A673 (cell line): ENCODE measurements around the gene OR2T29. TPM values are rescaled to one million over a fixed set of nuclear protein-coding genes. Genes with fewer than 3 reads are reported as not detected.
A peak's percentile ranks its signal among the peaks of the same experiment; 100 is the strongest.
"Not testable (repeated sequence)": the region's sequence is repeated elsewhere in the genome, so short reads cannot be mapped to it uniquely, and the experiment has no call there.

ENCODE experiments used
- BruUV-seq: library from RNA; stranded (reverse); fragments of 400-500 nt; replicated peaks from 2 replicates; lab custom pipeline; 2021; lab: Mats Ljungman, UMichigan
- CTCF ChIA-PET: fragments of 300-600 bp; sonication (Branson Sonifier 250); formaldehyde crosslinking; loops from one replicate; lab custom pipeline; 2022; ENCODE audit warnings: antibody characterized with exemption; lab: Charles Lee
- POLR2A ChIA-PET: fragments of 300-600 bp; sonication (Branson Sonifier 250); formaldehyde crosslinking; loops from one replicate; lab custom pipeline; 2022; ENCODE audit warnings: antibody characterized with exemption; ENCODE audit not compliant: low non-redundant PET; lab: Charles Lee
- DNase-seq: peaks from one replicate; pipeline ENCODE4 v3.0.0-alpha.2; 2015; ENCODE audit warnings: low spot score
- H3K27ac ChIP-seq: fragments of 200-600 bp; sonication (generic); 2 replicates; pipeline ENCODE4 v1.5.1; 2016; ENCODE audit warnings: mixed run types, low read depth, mild to moderate bottlenecking, mixed read lengths, antibody characterized with exemption, low read length; ENCODE audit not compliant: poor library complexity, severe bottlenecking
- H3K27me3 ChIP-seq: fragments of 200-600 bp; sonication (generic); replicated peaks from 2 replicates; pipeline ENCODE4 v1.6.1; 2017; ENCODE audit warnings: mixed run types, low read depth, mild to moderate bottlenecking, mixed read lengths, antibody characterized with exemption, low read length; ENCODE audit not compliant: insufficient read depth, poor library complexity
- H3K36me3 ChIP-seq: fragments of 200-600 bp; sonication (generic); 2 replicates; pipeline ENCODE4 v1.6.1; 2016; ENCODE audit warnings: mixed run types, mild to moderate bottlenecking, mixed read lengths, antibody characterized with exemption, low read length; ENCODE audit not compliant: insufficient read depth, poor library complexity, severe bottlenecking
- H3K4me1 ChIP-seq: fragments of 200-600 bp; sonication (generic); 2 replicates; pipeline ENCODE4 v1.6.1; 2017; ENCODE audit warnings: mixed run types, mild to moderate bottlenecking, mixed read lengths, antibody characterized with exemption, low read length; ENCODE audit not compliant: insufficient read depth, poor library complexity, severe bottlenecking
- H3K4me3 ChIP-seq: fragments of 200-600 bp; sonication (generic); 2 replicates; pipeline ENCODE4 v1.5.1; 2016; ENCODE audit warnings: low read depth, mixed run types, mild to moderate bottlenecking, mixed read lengths, low read length; ENCODE audit not compliant: poor library complexity, severe bottlenecking
- H3K9me3 ChIP-seq: fragments of 200-600 bp; sonication (generic); 2 replicates; pipeline ENCODE4 v1.6.1; 2016; ENCODE audit warnings: mixed run types, low read depth, mild to moderate bottlenecking, mixed read lengths, antibody characterized with exemption, low read length; ENCODE audit not compliant: poor library complexity, severe bottlenecking
- CTCF ChIP-seq: fragments of 300-800, 200-600 bp; sonication (generic); conservative IDR thresholded peaks from 2 replicates; pipeline ENCODE4 v1.5.1; 2017; ENCODE audit warnings: low read depth, mild to moderate bottlenecking, antibody characterized with exemption, low read length, moderate library complexity, mixed read lengths
- EZH2 ChIP-seq: fragments of 200-600 bp; sonication (generic); IDR thresholded peaks from 2 replicates; pipeline ENCODE4 v1.6.1; 2017; ENCODE audit warnings: borderline replicate concordance, low read depth, mild to moderate bottlenecking, mixed read lengths, antibody characterized with exemption, low read length; ENCODE audit not compliant: poor library complexity, severe bottlenecking
- intact Hi-C: fragments of 100-400 bp; cut with micrococcal nuclease; formaldehyde crosslinking; loops from one replicate; pipeline ENCODE4 v1.10.0; 2022; ENCODE audit not compliant: unreplicated experiment
- total RNA-seq: library from RNA; stranded (reverse); gene quantifications from 2 replicates; pipeline ENCODE4 v1.2.3, GENCODE V29; 2021

Gene OR2T29
- total RNA-seq, 1 experiment from 2014 or later = not detected

- BruUV-seq = no TSS peak
- H3K4me1 ChIP-seq = no peaks in the 10 kb centered on the region
- CTCF ChIA-PET = no interaction called here
Observed at GRCh38 chr1:248589334-248589733, 26.8 kb upstream of the OR2T29 start.

GRCh38 chr1:248585266-248585665, 22.7 kb upstream of the OR2T29 start:
- POLR2A ChIA-PET = no interaction called here
- H3K36me3 ChIP-seq = no peaks in the 10 kb centered on the region

More at GRCh38 chr1:248589334-248589733, 26.8 kb upstream of the OR2T29 start:
- Histone ChIP-seq H3K9me3 (no peaks in the 10 kb centered on the region), H3K36me3 (no peaks in the 10 kb centered on the region), H3K4me3 (no peak overlapping the region), H3K27ac (no peak overlapping the region), H3K27me3 (no peaks in the 10 kb centered on the region)
- TF ChIP-seq EZH2 (no peak), CTCF (no peak)
- intact Hi-C loops = no loop called here
- POLR2A ChIA-PET = no interaction called here
- no peak for DNase-seq

GRCh38 chr1:248576260-248576980, 13.8 kb upstream of the OR2T29 start:
- no peaks in the 10 kb centered on the region for H3K9me3 ChIP-seq
- BruUV-seq = no TSS peak
- peaks cover 19% of the 10 kb centered on the region for H3K4me1 ChIP-seq
- POLR2A ChIA-PET = no interaction called here
- no peaks in the 10 kb centered on the region for H3K36me3 ChIP-seq
- TF ChIP-seq CTCF = no peak
- TF ChIP-seq EZH2 = no peak
- no peak overlapping the region for H3K4me3 ChIP-seq
- intact Hi-C loops = no loop called here
- no peaks in the 10 kb centered on the region for H3K27me3 ChIP-seq
- no peak overlapping the region for H3K27ac ChIP-seq
- CTCF ChIA-PET = interaction anchor here (0.7 kb wide), 1 partner anchor 174 kb away, joined by 9 read pairs; no protein-coding TSS in a partner anchor
- DNase-seq = peak; percentile 44

More at GRCh38 chr1:248585266-248585665, 22.7 kb upstream of the OR2T29 start:
- CTCF ChIA-PET = no interaction called here
- TF ChIP-seq EZH2 = no peak
- TF ChIP-seq CTCF = no peak
- BruUV-seq = no TSS peak
- Histone ChIP-seq H3K27ac (no peak overlapping the region), H3K9me3 (no peaks in the 10 kb centered on the region), H3K4me1 (no peaks in the 10 kb centered on the region), H3K27me3 (no peaks in the 10 kb centered on the region), H3K4me3 (no peak overlapping the region)
- no peak for DNase-seq
- intact Hi-C loops = no loop called here

- not testable (repeated sequence) for H3K27me3 ChIP-seq
Observed at GRCh38 chr1:248574657-248575056, 12.1 kb upstream of the OR2T29 start, which contains the start of gene OR2T34. TSS of gene OR2T34 (minus strand) at chr1:248574757. CDS start at chr1:248574757, 0 bp downstream.

GRCh38 chr1:248573856-248574255, 11.3 kb upstream of the OR2T29 start:
- CTCF ChIA-PET, H3K27ac ChIP-seq, intact Hi-C loops: not testable (repeated sequence)

More at GRCh38 chr1:248574657-248575056, 12.1 kb upstream of the OR2T29 start, which contains the start of gene OR2T34:
- H3K4me3 ChIP-seq, BruUV-seq, CTCF ChIA-PET, H3K36me3 ChIP-seq, H3K9me3 ChIP-seq, H3K27ac ChIP-seq, intact Hi-C loops, DNase-seq, POLR2A ChIA-PET: not testable (repeated sequence)
- peaks cover 19% of the 10 kb centered on the region for H3K4me1 ChIP-seq

More at GRCh38 chr1:248573856-248574255, 11.3 kb upstream of the OR2T29 start:
- BruUV-seq, H3K4me3 ChIP-seq, H3K9me3 ChIP-seq, POLR2A ChIA-PET, DNase-seq, H3K27me3 ChIP-seq, H3K36me3 ChIP-seq: not testable (repeated sequence)
- H3K4me1 ChIP-seq = peaks cover 25% of the 10 kb centered on the region
